ENCODE results near the gene KRTDAP.

GRCh38 chr19:35539850-35540249, 49.6 kb upstream of the KRTDAP start:
- TF ChIP-seq POLR2A (IDR thresholded peaks at IDR 0.05; ENCODE audit: low read length), result no peak
- TF ChIP-seq GATA1 (IDR thresholded peaks at IDR 0.05; ENCODE audit: low read depth, low read length), result no peak

All from erythroblast (primary cell).